Esophagus (tissue), 2 donors: ENCODE data around the gene MGRN1. TPM values are rescaled to one million over a fixed set of nuclear protein-coding genes. Genes with fewer than 3 reads are reported as not detected.
A peak's percentile ranks its signal among the peaks of the same experiment; 100 is the strongest.

Source experiments
- H3K27ac ChIP-seq, 2 donors: one replicate each; pipeline ENCODE4 v1.5.1; 2013; ENCODE audit warnings: low read depth in 2 of 2, mild to moderate bottlenecking in 2 of 2, inconsistent platforms in 1 of 2, low read length in 1 of 2, moderate library complexity in 1 of 2
- H3K27me3 ChIP-seq, 2 donors: one replicate each; pipeline ENCODE4 v1.6.1; 2013; ENCODE audit warnings: low read length in 2 of 2, control low read depth in 1 of 2, mild to moderate bottlenecking in 1 of 2; ENCODE audit not compliant: insufficient read depth in 2 of 2, control insufficient read depth in 1 of 2
- H3K36me3 ChIP-seq, 2 donors: one replicate each; pipeline ENCODE4 v1.6.1; 2013; ENCODE audit warnings: low read length in 1 of 2; ENCODE audit not compliant: control insufficient read depth in 2 of 2, insufficient read depth in 2 of 2
- H3K4me1 ChIP-seq, 2 donors: one replicate each; pipeline ENCODE4 v1.6.1; 2013; ENCODE audit warnings: low read length in 1 of 2; ENCODE audit not compliant: control insufficient read depth in 2 of 2, insufficient read depth in 2 of 2
- H3K4me3 ChIP-seq, 2 donors: one replicate each; pipeline ENCODE4 v1.5.1; 2013; ENCODE audit warnings: low read length in 2 of 2, mild to moderate bottlenecking in 2 of 2, low read depth in 1 of 2, moderate library complexity in 1 of 2
- H3K9me3 ChIP-seq, 2 donors: one replicate each; pipeline ENCODE4 v1.6.1; 2013; ENCODE audit warnings: mild to moderate bottlenecking in 2 of 2, low read depth in 1 of 2, low read length in 1 of 2, moderate library complexity in 1 of 2; ENCODE audit not compliant: control insufficient read depth in 2 of 2, insufficient read depth in 1 of 2
- WGBS, 2 donors: extraction: QIAGEN DNeasy Blood & Tissue Kit; methylation state at CpG; one replicate each; pipeline ENCODE4 v1.1.7; 2013; 5-methylcytosine and 5-hydroxymethylcytosine counted together
- polyA plus RNA-seq, 2 donors: library from polyadenylated mRNA; stranded (reverse); fragments of 200-250 nt; gene quantifications; one replicate each; pipeline ENCODE4 v1.2.3, GENCODE V29; 2013
- donor health status: healthy with polysubstance abuse.
- donor health status: Bipolar disorder and iron deficiency.

Gene MGRN1
- polyA plus RNA-seq, 2 donors, result 10.9 to 15.1 TPM

GRCh38 chr16:4656695-4657686 is 32.4 kb downstream of the MGRN1 start:
- H3K27ac ChIP-seq, result no peak overlapping the region
- H3K4me1 ChIP-seq, result peaks cover 3% of the 10 kb centered on the region in 2 donors
- H3K4me3 ChIP-seq, result no peak overlapping the region
- no peaks in the 10 kb centered on the region for H3K27me3 ChIP-seq
- no peaks in the 10 kb centered on the region for H3K9me3 ChIP-seq
- peaks cover 31 to 44% of the 10 kb centered on the region in 2 donors for H3K36me3 ChIP-seq
- WGBS, 2 donors, result 94 to 95% methylated on average over 25 of the region's 25 CpGs

- H3K9me3 ChIP-seq, result no peaks in the 10 kb centered on the region
- no peaks in the 10 kb centered on the region for H3K27me3 ChIP-seq
- H3K27ac ChIP-seq, result no peak overlapping the region
- no peak overlapping the region for H3K4me3 ChIP-seq
- peaks cover 3 to 8% of the 10 kb centered on the region in 2 donors for H3K4me1 ChIP-seq
- H3K36me3 ChIP-seq, result peaks cover 21 to 38% of the 10 kb centered on the region in 2 donors
- WGBS, 2 donors, result 91% methylated on average over 29 of the region's 29 CpGs
Measured at GRCh38 chr16:4659363-4660353, 35.0 kb downstream of the MGRN1 start.

- no peak overlapping the region for H3K4me3 ChIP-seq
- no peak overlapping the region for H3K27ac ChIP-seq
- 37 to 41% methylated on average over 18 of the region's 18 CpGs for WGBS, 2 donors
- H3K9me3 ChIP-seq, result no peaks in the 10 kb centered on the region
- H3K27me3 ChIP-seq, result no peaks in the 10 kb centered on the region
- H3K36me3 ChIP-seq, result peaks cover 15 to 33% of the 10 kb centered on the region in 2 donors
- H3K4me1 ChIP-seq, result peaks cover 3 to 12% of the 10 kb centered on the region in 2 donors
Measured at GRCh38 chr16:4660454-4661007, 35.9 kb downstream of the MGRN1 start.

DNA sequence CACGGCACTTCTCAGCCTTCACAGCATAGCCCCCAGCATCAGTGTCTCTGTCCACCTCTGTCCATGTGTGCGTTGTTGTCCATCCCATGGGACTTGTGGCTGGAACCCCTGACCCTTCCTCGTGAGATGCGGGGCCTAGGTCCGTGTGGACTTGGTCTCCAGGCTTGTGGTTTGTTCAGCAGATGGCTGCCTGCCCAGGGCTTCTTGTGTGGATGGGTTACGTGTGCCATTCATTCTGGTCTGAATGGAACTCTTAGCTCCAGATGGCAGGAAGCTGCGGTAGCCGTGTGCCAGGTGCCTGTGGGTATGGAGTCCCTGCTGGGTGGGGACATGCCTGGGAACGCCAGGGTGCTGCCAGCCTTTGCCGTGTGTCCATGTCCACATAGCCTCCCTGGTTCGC is 37.0 kb downstream of the MGRN1 start:
- Histone ChIP-seq H3K9me3 (no peaks in the 10 kb centered on the region), H3K36me3 (peaks cover 11 to 29% of the 10 kb centered on the region in 2 donors), H3K27ac (no peak overlapping the region), H3K4me3 (no peak overlapping the region), H3K4me1 (peaks cover 3 to 12% of the 10 kb centered on the region in 2 donors), H3K27me3 (no peaks in the 10 kb centered on the region)
- WGBS, 2 donors, result 51 to 58% methylated on average over 11 of the region's 11 CpGs

GRCh38 chr16:4663465-4663776 is 38.8 kb downstream of the MGRN1 start:
- Histone ChIP-seq H3K4me1 (peaks cover 3 to 12% of the 10 kb centered on the region in 2 donors), H3K27me3 (no peaks in the 10 kb centered on the region), H3K9me3 (no peaks in the 10 kb centered on the region), H3K36me3 (peaks cover 10 to 33% of the 10 kb centered on the region in 2 donors), H3K27ac (peak overlapping the region in 1 of 2 donors; percentile 23), H3K4me3 (no peak overlapping the region)
- WGBS, 2 donors, result 76 to 78% methylated on average over 5 of the region's 5 CpGs

DNA sequence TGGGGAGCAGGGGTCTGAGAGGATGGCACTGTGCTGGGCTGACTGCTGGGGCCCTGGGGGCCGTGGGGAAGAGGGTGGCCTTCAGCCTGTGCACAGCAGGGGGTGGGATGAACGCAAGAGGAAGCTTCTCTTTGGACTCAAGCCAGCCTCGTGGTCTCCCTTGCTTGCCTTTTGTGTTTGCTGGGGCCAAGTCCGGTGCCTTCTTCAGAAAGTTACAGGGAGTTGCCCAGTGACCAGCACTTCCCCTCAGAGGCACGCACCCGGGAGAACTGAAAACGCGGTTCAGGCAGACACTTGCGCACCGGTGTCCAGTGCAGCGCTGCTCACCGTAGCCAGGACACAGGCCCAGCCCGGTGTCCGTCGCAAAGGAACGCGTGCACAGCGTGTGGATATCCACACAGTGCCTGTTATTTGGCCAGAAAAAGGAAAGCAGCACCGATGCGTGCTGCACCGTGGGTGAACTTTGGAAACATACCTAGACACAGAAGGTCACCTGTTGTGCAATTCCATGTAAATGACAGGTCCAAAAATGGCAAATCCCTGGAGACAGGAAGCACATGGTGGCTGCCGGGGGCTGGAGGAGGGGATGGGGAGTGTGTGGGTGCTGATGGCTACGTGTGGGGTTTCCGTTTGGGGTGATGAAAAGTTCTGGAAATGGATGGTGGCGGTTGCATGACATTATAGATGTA is 39.3 kb downstream of the MGRN1 start:
- 67 to 78% methylated on average over 24 to 25 of the region's 25 CpGs for WGBS, 2 donors
- Histone ChIP-seq H3K9me3 (no peaks in the 10 kb centered on the region), H3K27ac (peak overlapping the region in 1 of 2 donors; percentile 57), H3K4me1 (peaks cover 3 to 12% of the 10 kb centered on the region in 2 donors), H3K27me3 (no peaks in the 10 kb centered on the region), H3K4me3 (no peak overlapping the region), H3K36me3 (peaks cover 9 to 36% of the 10 kb centered on the region in 2 donors)

GRCh38 chr16:4664538-4665418 is 40.2 kb downstream of the MGRN1 start:
- no peak overlapping the region for H3K4me3 ChIP-seq
- peak overlapping the region; percentile 5 to 57 for H3K27ac ChIP-seq
- H3K27me3 ChIP-seq, result no peaks in the 10 kb centered on the region
- peaks cover 11 to 32% of the 10 kb centered on the region in 2 donors for H3K36me3 ChIP-seq
- H3K4me1 ChIP-seq, result peaks cover 3 to 12% of the 10 kb centered on the region in 2 donors
- WGBS, 2 donors, result 42 to 45% methylated on average over 25 to 26 of the region's 26 CpGs
- no peaks in the 10 kb centered on the region for H3K9me3 ChIP-seq

- Histone ChIP-seq H3K27ac (no peak overlapping the region), H3K4me3 (no peak overlapping the region), H3K27me3 (no peaks in the 10 kb centered on the region), H3K4me1 (peaks cover 0 to 10% of the 10 kb centered on the region in 2 donors), H3K9me3 (no peaks in the 10 kb centered on the region), H3K36me3 (peaks cover 11 to 45% of the 10 kb centered on the region in 2 donors)
- 89 to 92% methylated on average over 20 of the region's 20 CpGs for WGBS, 2 donors
Measured at GRCh38 chr16:4666537-4667202, 42.0 kb downstream of the MGRN1 start.
